SU-DHL-6 (cell line): ENCODE data around the gene FITM1.

Experiments
- CTCF ChIP-seq: fragments of 200-600 bp; sonication (generic); IDR thresholded peaks from one replicate; pipeline ENCODE4 v1.5.1; 2017; ENCODE audit warnings: antibody characterized with exemption, mild to moderate bottlenecking, low read length, moderate library complexity; ENCODE audit not compliant: insufficient read depth, poor library complexity, severe bottlenecking
- EZH2phosphoT487 ChIP-seq: fragments of 200-600 bp; sonication (generic), shearing (Covaris generic); conservative IDR thresholded peaks from 2 replicates; pipeline ENCODE4 v1.6.1; 2018; ENCODE audit warnings: mild to moderate bottlenecking, antibody characterized with exemption, low read length, moderate library complexity, mixed read lengths

GRCh38 chr14:24116128-24116814, 14.2 kb upstream of the FITM1 start:
- TF ChIP-seq CTCF (no peak), EZH2phosphoT487 (no peak)
